Nephron progenitor cell (in vitro differentiated cells): ENCODE results near the gene ITGAV.

Source experiments
- DNase-seq: peaks from one replicate; pipeline ENCODE4 v3.0.0; 2021
- H3K27ac Mint-ChIP-seq: 2 replicates; pipeline ENCODE4 v1.8.0; 2021; ENCODE audit warnings: mild to moderate bottlenecking, moderate library complexity, mixed read lengths
- H3K27me3 Mint-ChIP-seq: 2 replicates; pipeline ENCODE4 v1.8.0; 2021; ENCODE audit warnings: mild to moderate bottlenecking, low read depth, mixed read lengths; ENCODE audit not compliant: poor library complexity
- H3K36me3 Mint-ChIP-seq: 2 replicates; pipeline ENCODE4 v1.8.0; 2021; ENCODE audit warnings: low read depth, mixed read lengths
- H3K4me1 Mint-ChIP-seq: 2 replicates; pipeline ENCODE4 v1.8.0; 2021; ENCODE audit warnings: mixed read lengths
- H3K4me3 Mint-ChIP-seq: 2 replicates; pipeline ENCODE4 v1.8.0; 2021; ENCODE audit warnings: mild to moderate bottlenecking, moderate library complexity, mixed read lengths
- H3K9me3 Mint-ChIP-seq: 2 replicates; pipeline ENCODE4 v1.8.0; 2021; ENCODE audit warnings: mild to moderate bottlenecking, moderate library complexity, mixed read lengths
- TF ChIP-seq, protein P1 (sequence below): fragments of 200-600 bp; sonication (generic); IDR thresholded peaks from 2 replicates; pipeline ENCODE4 v1.5.0; 2021; ENCODE audit warnings: antibody characterized with exemption

The ITGAV gene

DNA sequence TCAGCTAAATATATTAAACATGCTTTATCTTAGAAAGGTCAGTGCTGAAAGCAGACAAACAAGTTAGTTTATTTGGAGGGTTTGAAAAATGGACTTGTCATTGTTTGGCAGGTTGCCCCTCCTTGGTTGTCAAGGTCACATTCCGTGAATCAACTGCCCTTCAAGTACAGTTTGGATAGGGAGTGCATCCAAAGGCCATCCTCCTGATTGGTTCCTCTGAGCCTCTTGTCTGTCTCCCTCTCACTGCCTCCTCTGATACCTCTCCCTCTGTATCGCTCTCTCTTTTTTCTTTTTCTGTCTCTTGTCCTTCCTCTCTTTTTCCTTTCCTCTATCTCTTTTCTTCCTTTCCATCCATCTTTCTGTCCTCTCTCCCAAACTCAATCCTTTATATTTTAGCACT lies 5.4 kb downstream of the ITGAV start:
- H3K9me3 Mint-ChIP-seq = no peaks in the 10 kb centered on the region
- no peaks in the 10 kb centered on the region for H3K27me3 Mint-ChIP-seq
- H3K4me1 Mint-ChIP-seq = peaks cover 49% of the 10 kb centered on the region
- no peak for DNase-seq
- H3K36me3 Mint-ChIP-seq = no peaks in the 10 kb centered on the region
- TF ChIP-seq, protein P1, sequence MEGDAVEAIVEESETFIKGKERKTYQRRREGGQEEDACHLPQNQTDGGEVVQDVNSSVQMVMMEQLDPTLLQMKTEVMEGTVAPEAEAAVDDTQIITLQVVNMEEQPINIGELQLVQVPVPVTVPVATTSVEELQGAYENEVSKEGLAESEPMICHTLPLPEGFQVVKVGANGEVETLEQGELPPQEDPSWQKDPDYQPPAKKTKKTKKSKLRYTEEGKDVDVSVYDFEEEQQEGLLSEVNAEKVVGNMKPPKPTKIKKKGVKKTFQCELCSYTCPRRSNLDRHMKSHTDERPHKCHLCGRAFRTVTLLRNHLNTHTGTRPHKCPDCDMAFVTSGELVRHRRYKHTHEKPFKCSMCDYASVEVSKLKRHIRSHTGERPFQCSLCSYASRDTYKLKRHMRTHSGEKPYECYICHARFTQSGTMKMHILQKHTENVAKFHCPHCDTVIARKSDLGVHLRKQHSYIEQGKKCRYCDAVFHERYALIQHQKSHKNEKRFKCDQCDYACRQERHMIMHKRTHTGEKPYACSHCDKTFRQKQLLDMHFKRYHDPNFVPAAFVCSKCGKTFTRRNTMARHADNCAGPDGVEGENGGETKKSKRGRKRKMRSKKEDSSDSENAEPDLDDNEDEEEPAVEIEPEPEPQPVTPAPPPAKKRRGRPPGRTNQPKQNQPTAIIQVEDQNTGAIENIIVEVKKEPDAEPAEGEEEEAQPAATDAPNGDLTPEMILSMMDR = no peak
- H3K27ac Mint-ChIP-seq = peak overlapping the region; percentile 34
- H3K4me3 Mint-ChIP-seq = no peak overlapping the region

DNA sequence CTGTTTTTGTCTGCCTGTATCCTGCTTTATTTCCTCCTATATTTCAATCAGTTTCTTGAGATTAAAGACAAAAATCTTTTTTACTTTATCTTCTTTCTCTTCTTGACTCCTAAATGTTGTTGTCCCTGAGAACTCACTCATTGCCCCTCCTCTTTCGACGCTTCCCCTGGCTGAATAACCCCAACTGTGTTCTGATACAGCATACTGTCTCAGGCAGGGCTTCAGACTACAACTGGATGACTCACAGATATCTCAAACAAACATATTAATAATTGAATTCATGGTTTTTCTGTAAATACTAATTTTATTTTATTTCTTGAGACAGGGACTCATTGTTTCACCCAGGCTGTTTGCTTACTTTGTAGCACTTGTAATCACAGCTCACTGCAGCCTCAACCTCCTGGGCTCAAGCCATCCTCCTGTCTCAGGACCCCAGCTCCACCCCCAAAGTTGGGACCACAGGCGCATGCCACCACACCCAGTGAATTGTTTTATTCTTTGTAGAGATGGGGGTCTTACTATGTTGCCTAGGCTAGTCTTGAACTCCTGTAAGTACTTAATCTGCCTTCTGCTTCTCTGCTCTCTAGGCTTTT lies 9.4 kb downstream of the ITGAV start:
- no peaks in the 10 kb centered on the region for H3K9me3 Mint-ChIP-seq
- H3K4me1 Mint-ChIP-seq = peaks cover 27% of the 10 kb centered on the region
- no peaks in the 10 kb centered on the region for H3K36me3 Mint-ChIP-seq
- H3K27ac Mint-ChIP-seq = peak overlapping the region; percentile 7
- no peaks in the 10 kb centered on the region for H3K27me3 Mint-ChIP-seq
- TF ChIP-seq, protein P1 = no peak
- no peak overlapping the region for H3K4me3 Mint-ChIP-seq
- no peak for DNase-seq

DNA sequence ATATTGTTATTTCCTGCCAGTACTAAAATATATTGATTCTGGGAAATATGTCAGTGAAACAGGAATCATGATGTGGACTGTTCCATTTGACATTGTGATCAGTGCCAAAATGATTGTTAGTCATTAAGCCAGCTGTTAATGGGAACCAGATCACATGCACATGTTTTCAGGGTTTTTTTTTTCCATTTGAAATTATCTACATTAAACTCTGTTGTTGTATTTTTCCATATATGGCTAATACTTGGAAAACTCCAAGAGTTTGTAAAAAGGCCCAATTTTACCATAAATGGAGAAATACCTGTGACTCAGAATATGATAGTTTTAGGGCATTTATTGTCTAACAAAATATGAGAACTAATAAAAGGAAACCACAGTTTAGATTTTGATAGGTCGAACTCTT lies 13.4 kb downstream of the ITGAV start:
- Mint-ChIP-seq H3K9me3 (no peaks in the 10 kb centered on the region), H3K27me3 (no peaks in the 10 kb centered on the region), H3K36me3 (no peaks in the 10 kb centered on the region), H3K4me1 (peaks cover 29% of the 10 kb centered on the region), H3K4me3 (no peak overlapping the region), H3K27ac (no peak overlapping the region)
- DNase-seq = no peak
- TF ChIP-seq, protein P1 = no peak

DNA sequence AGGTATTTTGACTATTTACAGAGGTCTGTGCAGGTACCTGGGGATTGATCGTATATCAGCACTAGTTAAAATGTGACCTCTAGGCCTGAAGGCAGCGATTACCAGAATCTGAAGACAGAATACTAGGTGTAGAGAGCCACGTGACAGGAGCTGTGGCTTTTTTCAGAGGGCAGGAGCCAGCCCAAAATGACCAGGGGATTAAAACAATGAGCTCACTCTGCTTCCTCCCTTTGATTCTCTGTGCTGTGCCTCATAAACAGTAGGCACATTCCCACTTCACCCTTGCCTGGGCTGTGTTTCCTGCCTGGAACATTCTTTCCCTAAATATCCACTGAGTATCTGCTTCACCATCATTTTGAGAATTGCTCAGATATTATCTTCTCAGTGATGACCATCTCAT lies 15.2 kb downstream of the ITGAV start:
- no peaks in the 10 kb centered on the region for H3K9me3 Mint-ChIP-seq
- TF ChIP-seq, protein P1 = no peak
- no peaks in the 10 kb centered on the region for H3K36me3 Mint-ChIP-seq
- H3K4me1 Mint-ChIP-seq = peaks cover 14% of the 10 kb centered on the region
- no peak overlapping the region for H3K27ac Mint-ChIP-seq
- no peaks in the 10 kb centered on the region for H3K27me3 Mint-ChIP-seq
- DNase-seq = no peak
- H3K4me3 Mint-ChIP-seq = no peak overlapping the region

DNA sequence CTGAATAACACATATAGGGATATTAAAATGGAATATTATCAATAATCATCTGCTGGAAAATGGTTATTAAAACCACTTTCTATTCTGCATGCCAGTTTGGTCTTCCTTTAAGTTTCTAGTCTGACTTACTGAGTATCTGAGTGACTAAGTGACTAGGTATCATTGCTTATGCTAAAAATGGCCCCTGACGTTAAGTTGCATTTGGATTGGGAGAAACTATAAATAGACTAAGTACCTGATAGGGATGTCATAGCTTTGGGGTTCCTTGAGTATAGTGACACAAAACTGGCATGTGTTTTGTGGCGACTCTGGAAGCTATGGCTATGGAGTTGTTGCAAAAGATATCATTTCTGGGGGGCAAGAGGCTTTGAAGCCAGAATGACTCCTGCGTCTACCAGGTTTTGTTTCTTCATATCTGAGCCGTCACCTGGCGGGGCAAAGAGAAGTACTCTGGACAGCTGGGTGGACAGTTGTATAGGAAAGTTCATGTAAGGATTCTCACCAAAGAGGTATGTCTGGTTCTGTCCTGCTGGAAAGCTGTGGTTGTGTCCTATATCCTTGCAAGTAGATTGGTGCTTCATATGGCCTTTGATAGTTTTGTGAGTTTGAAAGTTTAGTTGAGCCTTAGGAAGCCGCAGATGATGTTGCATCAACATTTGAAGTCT lies 17.9 kb downstream of the ITGAV start:
- Mint-ChIP-seq H3K36me3 (no peaks in the 10 kb centered on the region), H3K9me3 (no peaks in the 10 kb centered on the region), H3K27ac (no peak overlapping the region), H3K27me3 (no peaks in the 10 kb centered on the region), H3K4me1 (peaks cover 33% of the 10 kb centered on the region), H3K4me3 (no peak overlapping the region)
- TF ChIP-seq, protein P1 = no peak
- DNase-seq = no peak

DNA sequence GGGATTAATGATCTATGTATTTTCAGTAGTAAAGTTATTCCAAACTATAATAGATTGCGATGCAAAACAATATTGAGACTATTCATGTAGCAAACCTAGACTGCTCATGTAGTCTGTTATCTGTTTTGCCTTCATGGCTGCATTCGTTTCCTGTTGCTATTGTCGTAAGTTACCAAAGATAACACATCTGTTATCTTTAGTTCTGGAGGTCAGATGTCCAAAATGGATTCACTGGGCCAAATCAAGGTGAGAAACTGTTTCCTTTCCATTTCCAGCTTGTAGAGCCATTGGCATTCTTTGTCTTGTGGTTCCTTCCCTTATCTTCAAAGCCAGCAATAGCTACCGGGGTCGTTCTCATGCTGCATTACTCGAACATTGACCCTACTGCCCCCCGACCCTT lies 20.9 kb downstream of the ITGAV start:
- TF ChIP-seq, protein P1 = no peak
- peaks cover 10% of the 10 kb centered on the region for H3K36me3 Mint-ChIP-seq
- no peaks in the 10 kb centered on the region for H3K27me3 Mint-ChIP-seq
- no peak overlapping the region for H3K4me3 Mint-ChIP-seq
- H3K4me1 Mint-ChIP-seq = peaks cover 23% of the 10 kb centered on the region
- no peak for DNase-seq
- H3K27ac Mint-ChIP-seq = no peak overlapping the region
- H3K9me3 Mint-ChIP-seq = no peaks in the 10 kb centered on the region
